AG09309 (cell line): ENCODE results near the gene ANKS1A.
A peak's percentile ranks its signal among the peaks of the same experiment; 100 is the strongest.

ENCODE experiments used
- DNase-seq: peaks from one replicate; pipeline ENCODE4 v3.0.0-alpha.2; 2010; ENCODE audit warnings: low read depth
- H3K4me3 ChIP-seq: 2 replicates; pipeline ENCODE4 v1.5.1; 2011; ENCODE audit warnings: mild to moderate bottlenecking, low read depth, low read length, moderate library complexity; ENCODE audit not compliant: control insufficient read depth
- CTCF ChIP-seq: IDR thresholded peaks from 2 replicates; pipeline ENCODE4 v1.5.1; 2011; ENCODE audit warnings: mild to moderate bottlenecking, low read depth, low read length, inconsistent platforms; ENCODE audit not compliant: insufficient read depth, control insufficient read depth; ENCODE audit errors: missing control alignments

ANKS1A gene

GRCh38 chr6:34953061-34954025, 64.3 kb downstream of the ANKS1A start:
- peak; percentile 18 for DNase-seq
- TF ChIP-seq CTCF = no peak
- no peak overlapping the region for H3K4me3 ChIP-seq

- TF ChIP-seq CTCF = no peak
- no peak for DNase-seq
Measured at GRCh38 chr6:34955442-34955841, 66.4 kb downstream of the ANKS1A start.

GRCh38 chr6:34957231-34957783, 68.3 kb downstream of the ANKS1A start:
- no peak for DNase-seq
- no peak overlapping the region for H3K4me3 ChIP-seq
- TF ChIP-seq CTCF = no peak

More at GRCh38 chr6:34955442-34955841, 66.4 kb downstream of the ANKS1A start:
- H3K4me3 ChIP-seq = no peak overlapping the region

- no peak for DNase-seq
- H3K4me3 ChIP-seq = no peak overlapping the region
- no peak for TF ChIP-seq CTCF
Measured at GRCh38 chr6:34958734-34959133, 69.7 kb downstream of the ANKS1A start.

- no peak for TF ChIP-seq CTCF
- DNase-seq = no peak
- no peak overlapping the region for H3K4me3 ChIP-seq
Measured at GRCh38 chr6:34959224-34959623, 70.2 kb downstream of the ANKS1A start.

- H3K4me3 ChIP-seq = no peak overlapping the region
- no peak for DNase-seq
- TF ChIP-seq CTCF = no peak
Measured at GRCh38 chr6:34961082-34961481, 72.0 kb downstream of the ANKS1A start.
